ENCODE measurements around the gene CDH1. TPM values are rescaled to one million over a fixed set of nuclear protein-coding genes. Genes with fewer than 3 reads are reported as not detected.
"Not testable (repeated sequence)": the region's sequence is repeated elsewhere in the genome, so short reads cannot be mapped to it uniquely, and the experiment has no call there.

CDH1 gene
- total RNA-seq, 2 donors from 2014 or later: 0.38 to 0.59 TPM

DNA sequence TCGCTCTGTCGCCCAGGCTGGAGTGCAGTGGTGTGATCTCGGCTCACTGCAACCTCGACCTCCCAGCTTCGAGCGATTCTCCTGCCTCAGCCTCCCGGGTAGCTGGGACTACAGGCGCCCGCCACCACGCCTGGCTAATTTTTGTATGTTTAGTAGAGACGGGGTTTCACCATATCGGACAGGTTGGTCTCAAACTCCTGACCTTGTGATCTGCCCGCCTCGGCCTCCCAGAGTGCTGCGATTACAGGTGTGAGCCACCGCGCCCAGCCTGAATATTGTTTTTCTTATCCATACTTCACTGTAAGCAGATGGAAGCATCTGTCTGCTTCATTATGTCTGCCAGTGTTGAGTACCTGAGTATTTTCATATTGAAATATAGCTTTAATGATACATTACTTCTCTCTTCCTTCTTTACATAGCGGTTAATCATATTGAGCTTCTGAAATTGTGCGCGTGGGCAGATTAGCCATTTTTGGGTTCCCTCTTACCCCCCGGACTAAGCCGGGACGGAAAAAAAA, 105.9 kb downstream of the CDH1 start:
- Mint-ChIP-seq H3K27ac (peak overlapping the region; percentile 84 to 85), H3K4me1 (ENCODE audit: low read depth in 2 of 2) (peaks cover 19 to 23% of the 10 kb centered on the region in 2 donors), H3K4me3 (peak overlapping the region; percentile 96)
- not testable (repeated sequence) for H3K36me3 Mint-ChIP-seq; DNase-seq (ENCODE audit: low spot score); H3K27me3 Mint-ChIP-seq; ATAC-seq; H3K9me3 Mint-ChIP-seq

DNA sequence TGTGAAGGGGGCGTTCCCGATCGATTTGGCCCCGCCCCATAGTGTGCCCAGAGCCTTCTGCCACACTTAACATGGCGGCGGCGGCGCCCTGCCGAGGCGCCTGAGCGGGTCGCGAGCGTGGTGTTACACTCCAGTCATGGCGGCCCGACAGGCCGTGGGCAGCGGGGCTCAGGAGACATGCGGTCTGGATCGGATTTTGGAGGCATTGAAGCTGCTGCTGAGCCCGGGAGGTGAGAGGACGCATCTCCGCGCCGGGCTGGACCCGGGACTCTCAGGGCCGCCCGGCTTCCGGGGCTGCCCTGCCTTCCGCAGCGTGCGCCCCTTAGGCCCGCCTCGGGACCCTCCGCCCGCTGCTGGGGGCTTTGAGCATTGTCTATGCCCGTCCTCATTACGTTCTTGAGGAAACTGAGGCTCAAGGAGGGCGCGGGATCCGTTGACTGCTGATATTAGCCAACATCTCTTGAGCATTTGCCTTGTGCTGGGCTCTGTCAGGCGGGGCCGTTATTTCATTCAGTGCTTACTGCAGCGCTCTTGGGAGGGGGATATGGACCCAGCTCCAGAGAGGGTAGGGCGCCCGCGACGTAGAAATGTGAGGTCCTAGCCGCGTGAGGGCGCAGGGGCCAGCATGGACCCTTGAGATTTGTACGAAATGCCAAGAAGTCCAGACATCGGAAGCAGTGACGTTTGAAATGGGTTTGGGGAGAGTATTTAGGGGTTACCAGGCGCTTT, 106.6 kb downstream of the CDH1 start, which contains the start of gene TANGO6:
TANGO6 (plus strand) TSS at position 50 of the 729 bp plus-strand sequence; CDS start at position 137, 87 bp downstream.
- H3K36me3 Mint-ChIP-seq: no peaks in the 10 kb centered on the region
- H3K4me1 Mint-ChIP-seq (ENCODE audit: low read depth in 2 of 2): peaks cover 20 to 23% of the 10 kb centered on the region in 2 donors
- ATAC-seq: peak; percentile 97
- H3K27me3 Mint-ChIP-seq: no peaks in the 10 kb centered on the region
- no peaks in the 10 kb centered on the region for H3K9me3 Mint-ChIP-seq
- peak within 1 kb of the TSS; percentile 96 for H3K4me3 Mint-ChIP-seq
- DNase-seq (ENCODE audit: low spot score): peak; percentile 87
- H3K27ac Mint-ChIP-seq: peak within 1 kb of the TSS; percentile 84 to 85

DNA sequence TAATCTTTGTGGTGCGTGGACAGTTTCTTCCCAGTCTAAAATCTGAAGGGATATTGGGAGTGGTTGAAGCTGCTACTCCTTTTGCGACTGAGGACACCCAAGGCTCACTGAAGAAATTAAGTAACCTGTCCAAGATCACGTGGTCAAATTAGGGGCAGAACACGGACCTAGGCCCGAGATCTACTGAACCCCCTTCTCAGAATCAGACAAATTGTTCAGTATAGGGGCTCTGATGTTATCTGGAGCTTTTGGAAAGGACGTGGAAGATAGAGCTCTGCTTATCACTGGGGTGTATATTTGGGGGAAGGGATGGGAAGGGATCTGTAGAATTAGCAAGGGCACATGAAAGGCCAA, 107.1 kb downstream of the CDH1 start:
- peak overlapping the region; percentile 96 for H3K4me3 Mint-ChIP-seq
- DNase-seq (ENCODE audit: low spot score) (no peak), ATAC-seq (no peak)
- H3K9me3 Mint-ChIP-seq: no peaks in the 10 kb centered on the region
- H3K36me3 Mint-ChIP-seq: no peaks in the 10 kb centered on the region
- no peaks in the 10 kb centered on the region for H3K27me3 Mint-ChIP-seq
- H3K27ac Mint-ChIP-seq: peak overlapping the region; percentile 84 to 85
- H3K4me1 Mint-ChIP-seq (ENCODE audit: low read depth in 2 of 2): peaks cover 20 to 23% of the 10 kb centered on the region in 2 donors

DNA sequence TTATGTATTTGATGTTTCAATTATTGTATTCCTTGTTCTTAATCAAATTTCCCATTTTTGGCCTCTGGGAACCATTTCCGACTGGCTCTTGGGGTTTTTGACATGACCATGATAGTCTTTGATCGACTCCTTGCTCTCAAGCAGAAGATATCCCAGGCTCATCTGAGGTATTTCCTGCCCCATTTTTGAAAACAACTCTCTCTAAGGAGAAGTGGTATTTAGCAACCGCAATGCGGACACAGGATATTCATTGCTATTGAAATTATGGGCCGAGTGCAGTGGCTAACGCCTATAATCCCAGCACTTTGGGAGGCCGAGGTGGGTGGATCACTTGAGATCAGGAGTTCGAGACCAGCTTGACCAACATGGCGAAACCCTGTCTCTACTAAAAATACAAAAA, 111.7 kb downstream of the CDH1 start:
- H3K36me3 Mint-ChIP-seq: no peaks in the 10 kb centered on the region
- no peak overlapping the region for H3K27ac Mint-ChIP-seq
- peaks cover 18% of the 10 kb centered on the region in 2 donors for H3K4me1 Mint-ChIP-seq (ENCODE audit: low read depth in 2 of 2)
- no peak for DNase-seq (ENCODE audit: low spot score)
- no peak for ATAC-seq
- H3K4me3 Mint-ChIP-seq: no peak overlapping the region
- no peaks in the 10 kb centered on the region for H3K27me3 Mint-ChIP-seq
- H3K9me3 Mint-ChIP-seq: no peaks in the 10 kb centered on the region

DNA sequence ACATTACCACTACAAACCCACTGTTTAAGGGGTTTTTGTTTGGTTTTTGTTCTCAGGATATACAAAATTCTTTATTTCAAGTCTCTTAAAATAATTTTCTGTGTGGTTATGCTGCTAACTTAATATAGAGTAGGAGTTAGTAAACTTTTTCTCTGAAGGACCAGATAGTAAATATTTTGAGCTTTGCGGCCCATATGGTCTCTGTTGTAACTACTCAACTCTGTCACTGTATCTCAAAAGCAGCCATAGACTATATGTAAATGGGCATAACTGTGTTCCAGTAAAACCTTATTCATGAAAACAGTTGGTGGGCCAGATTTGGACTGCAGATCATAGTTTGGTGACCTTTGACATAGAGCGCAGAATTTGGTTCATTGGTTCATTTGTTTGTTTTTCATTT, 113.4 kb downstream of the CDH1 start:
- Mint-ChIP-seq H3K9me3 (no peaks in the 10 kb centered on the region), H3K4me3 (no peak overlapping the region), H3K27me3 (no peaks in the 10 kb centered on the region), H3K27ac (no peak overlapping the region), H3K4me1 (ENCODE audit: low read depth in 2 of 2) (peaks cover 9 to 13% of the 10 kb centered on the region in 2 donors), H3K36me3 (no peaks in the 10 kb centered on the region)
- no peak for ATAC-seq
- DNase-seq (ENCODE audit: low spot score): no peak

DNA sequence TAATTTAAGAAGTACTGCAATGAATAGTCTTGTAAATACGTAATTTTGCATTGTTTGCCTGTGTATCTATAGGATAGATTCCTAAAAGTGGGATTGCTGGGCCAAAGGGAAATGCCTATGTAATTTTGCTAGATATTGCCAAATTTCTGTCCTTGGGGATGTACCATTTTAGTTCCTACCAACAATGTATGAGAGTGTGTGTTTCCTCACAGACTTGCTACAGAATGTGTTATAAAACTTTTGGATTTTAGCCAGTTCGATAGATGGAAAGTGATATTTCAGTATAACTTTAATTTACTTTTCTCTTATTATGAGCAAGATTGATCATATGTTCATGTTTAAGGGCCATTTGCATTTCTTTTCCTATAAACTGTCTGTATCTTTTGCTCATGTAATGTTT, 114.5 kb downstream of the CDH1 start:
- H3K9me3 Mint-ChIP-seq: no peaks in the 10 kb centered on the region
- no peaks in the 10 kb centered on the region for H3K27me3 Mint-ChIP-seq
- peaks cover 14 to 15% of the 10 kb centered on the region in 2 donors for H3K4me1 Mint-ChIP-seq (ENCODE audit: low read depth in 2 of 2)
- DNase-seq (ENCODE audit: low spot score) (no peak), ATAC-seq (no peak)
- no peak overlapping the region for H3K4me3 Mint-ChIP-seq
- no peaks in the 10 kb centered on the region for H3K36me3 Mint-ChIP-seq
- H3K27ac Mint-ChIP-seq: no peak overlapping the region

DNA sequence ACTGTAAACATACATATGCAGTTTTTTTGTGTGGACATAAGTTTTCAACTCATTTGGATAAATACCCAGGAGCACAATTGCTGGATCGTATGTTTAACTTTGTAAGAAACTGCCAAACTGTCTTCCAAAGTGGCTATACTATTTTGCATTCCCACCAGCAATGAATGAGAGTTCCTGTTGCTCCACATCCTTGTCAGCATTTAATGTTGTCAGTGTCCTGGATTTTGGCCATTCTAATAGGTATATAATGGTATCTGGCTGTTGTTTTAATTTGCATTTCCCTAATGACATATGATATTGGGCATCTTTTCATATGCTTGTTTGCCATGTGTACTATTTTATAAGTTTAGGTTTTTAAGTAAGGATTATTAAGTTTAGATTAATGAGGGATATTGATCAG, 120.4 kb downstream of the CDH1 start:
- Mint-ChIP-seq H3K36me3 (peaks cover 9% of the 10 kb centered on the region), H3K4me3 (no peak overlapping the region), H3K27me3 (no peaks in the 10 kb centered on the region), H3K4me1 (ENCODE audit: low read depth in 2 of 2) (peaks cover 5 to 6% of the 10 kb centered on the region in 2 donors), H3K9me3 (no peaks in the 10 kb centered on the region), H3K27ac (no peak overlapping the region)
- DNase-seq (ENCODE audit: low spot score): no peak
- no peak for ATAC-seq

DNA sequence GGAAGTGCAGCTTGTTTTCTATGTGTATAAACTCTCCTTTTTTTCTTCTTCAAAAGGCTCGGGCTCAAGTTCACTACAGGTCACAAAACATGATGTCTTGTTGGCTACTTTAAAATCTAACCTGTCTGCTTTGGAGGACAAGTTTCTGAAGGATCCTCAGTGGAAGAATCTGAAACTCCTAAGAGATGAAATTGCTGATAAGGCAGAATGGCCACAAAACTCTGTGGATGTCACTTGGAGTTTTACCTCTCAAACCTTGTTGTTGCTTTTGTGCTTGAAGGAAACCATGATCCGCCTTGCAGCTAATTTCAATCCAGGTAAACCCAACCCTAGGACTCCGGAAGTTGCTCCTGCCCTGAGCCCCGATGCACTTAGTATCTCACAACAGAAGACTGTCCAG, 122.7 kb downstream of the CDH1 start:
- no peaks in the 10 kb centered on the region for H3K9me3 Mint-ChIP-seq
- ATAC-seq (no peak), DNase-seq (ENCODE audit: low spot score) (no peak)
- no peak overlapping the region for H3K4me3 Mint-ChIP-seq
- no peak overlapping the region for H3K27ac Mint-ChIP-seq
- peaks cover 9% of the 10 kb centered on the region for H3K36me3 Mint-ChIP-seq
- no peaks in the 10 kb centered on the region for H3K27me3 Mint-ChIP-seq
- H3K4me1 Mint-ChIP-seq (ENCODE audit: low read depth in 2 of 2): peaks cover 5 to 6% of the 10 kb centered on the region in 2 donors

DNA sequence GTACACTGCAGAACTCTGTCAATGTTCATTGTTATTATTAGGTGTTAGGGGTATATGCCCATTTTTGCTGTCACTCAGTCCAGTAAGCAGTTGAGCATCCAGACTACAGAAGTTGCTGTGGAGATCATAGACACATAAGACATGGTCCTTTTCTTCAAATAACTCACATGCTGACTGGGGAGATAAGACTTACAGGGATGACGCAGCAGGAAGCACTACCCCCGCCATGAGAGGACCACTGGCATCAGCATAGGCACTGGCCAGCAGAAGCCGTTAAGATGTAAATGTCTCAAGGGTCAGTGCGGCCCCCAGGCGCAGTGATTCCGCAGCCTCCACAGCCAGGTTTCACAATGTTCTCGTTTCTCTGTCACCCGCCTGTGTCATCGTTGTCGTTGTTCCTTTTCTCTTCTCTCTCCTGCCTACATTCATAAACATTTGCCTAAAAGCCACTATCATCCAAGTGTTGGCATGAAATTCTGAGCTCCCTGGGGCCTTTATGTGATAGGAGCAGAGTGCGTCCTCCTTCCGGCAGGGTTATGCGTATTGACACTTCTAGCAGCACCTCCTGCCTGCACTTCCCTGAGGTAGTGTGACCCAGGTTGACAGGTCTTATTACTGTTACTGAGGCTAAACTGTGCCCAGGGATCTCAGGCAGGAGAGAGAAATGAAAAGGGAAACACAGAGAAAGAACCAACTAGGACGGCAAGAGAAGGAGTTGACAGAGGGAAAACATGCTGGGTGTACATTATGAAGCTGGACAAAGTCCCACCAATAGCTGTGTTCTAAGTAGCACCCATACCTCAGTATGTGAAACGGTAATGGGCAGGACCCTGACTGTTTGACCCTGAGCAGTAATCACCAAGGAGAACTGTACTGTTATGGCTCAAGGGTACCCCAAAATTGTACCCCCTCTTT, 124.1 kb downstream of the CDH1 start:
- ATAC-seq: no peak
- Mint-ChIP-seq H3K9me3 (no peaks in the 10 kb centered on the region), H3K36me3 (peaks cover 9% of the 10 kb centered on the region), H3K27me3 (no peaks in the 10 kb centered on the region), H3K4me1 (ENCODE audit: low read depth in 2 of 2) (peaks cover under 1 to 3% of the 10 kb centered on the region in 2 donors), H3K4me3 (no peak overlapping the region), H3K27ac (no peak overlapping the region)
- no peak for DNase-seq (ENCODE audit: low spot score)

DNA sequence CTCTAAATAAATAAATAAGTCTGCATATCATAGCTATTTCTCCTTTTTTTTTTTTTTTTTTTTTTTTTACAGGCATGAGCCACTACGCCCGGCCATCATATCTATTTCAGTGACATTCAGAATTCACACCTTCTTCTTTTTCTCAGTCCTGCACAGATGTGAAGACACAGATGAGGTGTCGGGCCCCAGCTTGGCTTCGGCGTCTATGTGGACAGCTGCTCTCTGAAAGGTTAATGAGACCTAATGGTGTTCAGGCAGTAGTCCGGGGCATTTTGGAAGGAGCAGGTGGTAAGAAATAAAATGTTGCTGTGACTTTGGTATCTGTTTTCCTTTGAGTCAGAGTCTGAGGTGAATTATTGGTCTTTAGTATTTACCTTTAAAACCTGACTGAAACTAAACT, 129.8 kb downstream of the CDH1 start:
- Mint-ChIP-seq H3K27ac (no peak overlapping the region), H3K4me3 (no peak overlapping the region), H3K36me3 (peaks cover 4% of the 10 kb centered on the region), H3K27me3 (no peaks in the 10 kb centered on the region), H3K4me1 (ENCODE audit: low read depth in 2 of 2) (peaks cover 0 to 9% of the 10 kb centered on the region in 2 donors), H3K9me3 (no peaks in the 10 kb centered on the region)
- no peak for ATAC-seq
- no peak for DNase-seq (ENCODE audit: low spot score)

DNA sequence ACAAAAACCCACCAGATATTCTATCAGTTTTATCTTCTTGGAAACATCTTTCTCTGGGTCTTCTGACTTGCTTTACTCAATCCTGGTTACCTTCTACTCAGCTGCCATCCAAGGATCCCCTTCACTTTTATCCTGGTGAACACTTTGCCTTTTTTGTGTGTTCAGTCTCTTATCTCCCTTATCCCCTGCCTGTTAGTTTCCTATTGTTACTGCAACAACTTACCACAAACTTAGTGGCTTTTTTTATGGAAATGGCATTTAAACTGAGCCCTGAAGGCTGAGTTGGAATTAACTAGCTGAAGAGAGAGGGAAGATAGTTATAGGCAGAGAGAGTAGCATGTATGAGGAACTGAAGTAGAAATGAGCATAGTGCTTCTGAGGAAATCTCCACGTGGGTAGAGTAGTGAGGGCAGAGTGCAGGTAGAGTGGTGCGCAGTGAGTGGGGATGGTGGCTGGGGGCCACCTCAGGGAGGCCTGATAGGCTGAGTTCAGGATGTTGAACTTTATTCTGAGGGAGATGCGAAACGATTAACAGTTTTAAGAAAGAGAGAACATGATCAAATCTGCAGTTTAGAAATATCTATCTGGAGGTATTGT, 132.5 kb downstream of the CDH1 start:
- H3K9me3 Mint-ChIP-seq: no peaks in the 10 kb centered on the region
- H3K36me3 Mint-ChIP-seq: peaks cover 11% of the 10 kb centered on the region
- ATAC-seq (no peak), DNase-seq (ENCODE audit: low spot score) (no peak)
- no peak overlapping the region for H3K4me3 Mint-ChIP-seq
- no peaks in the 10 kb centered on the region for H3K27me3 Mint-ChIP-seq
- peaks cover 0 to 9% of the 10 kb centered on the region in 2 donors for H3K4me1 Mint-ChIP-seq (ENCODE audit: low read depth in 2 of 2)
- H3K27ac Mint-ChIP-seq: no peak overlapping the region

DNA sequence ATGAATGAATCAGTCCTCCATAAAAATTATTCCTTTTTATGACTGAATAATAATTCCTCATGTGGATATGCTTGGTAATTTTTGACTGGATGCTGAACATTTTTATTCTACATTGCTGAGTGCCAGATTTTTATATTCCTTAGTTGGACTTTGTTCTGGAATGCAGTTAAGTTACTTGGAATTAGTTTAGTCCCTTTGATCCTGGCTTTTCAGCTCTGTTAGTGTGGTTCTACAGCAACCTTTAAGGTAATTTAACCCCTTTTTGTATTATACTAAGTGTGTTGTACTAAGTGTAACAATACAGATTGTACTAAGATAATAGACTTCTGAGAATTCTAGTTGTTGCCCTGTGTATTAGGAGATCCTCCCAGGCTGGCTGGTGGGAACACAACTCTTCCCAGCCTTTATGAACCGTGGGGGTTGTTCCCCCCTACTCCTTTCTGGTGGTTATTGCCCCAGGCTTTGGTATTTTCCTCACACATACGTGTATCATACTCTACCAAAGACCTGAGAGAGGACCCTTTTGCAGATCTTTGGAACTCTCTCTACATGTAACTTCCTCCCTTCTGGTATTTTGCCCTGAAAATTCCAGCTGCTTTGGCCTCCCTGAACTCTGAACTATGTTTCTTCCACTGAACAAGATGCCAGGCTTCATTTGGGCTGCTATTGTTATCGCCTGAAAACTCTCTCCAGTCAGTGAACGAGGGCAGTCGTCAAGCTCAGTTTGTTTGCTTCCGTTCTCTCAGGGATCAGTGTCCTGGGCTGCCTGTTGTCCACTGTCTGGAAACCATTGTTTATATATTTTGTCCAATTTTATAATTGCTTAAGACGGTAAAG, 136.8 kb downstream of the CDH1 start:
- no peaks in the 10 kb centered on the region for H3K9me3 Mint-ChIP-seq
- peaks cover 0 to 9% of the 10 kb centered on the region in 2 donors for H3K4me1 Mint-ChIP-seq (ENCODE audit: low read depth in 2 of 2)
- peaks cover 20% of the 10 kb centered on the region for H3K36me3 Mint-ChIP-seq
- no peaks in the 10 kb centered on the region for H3K27me3 Mint-ChIP-seq
- ATAC-seq: no peak
- H3K27ac Mint-ChIP-seq: no peak overlapping the region
- DNase-seq (ENCODE audit: low spot score): no peak
- H3K4me3 Mint-ChIP-seq: no peak overlapping the region

DNA sequence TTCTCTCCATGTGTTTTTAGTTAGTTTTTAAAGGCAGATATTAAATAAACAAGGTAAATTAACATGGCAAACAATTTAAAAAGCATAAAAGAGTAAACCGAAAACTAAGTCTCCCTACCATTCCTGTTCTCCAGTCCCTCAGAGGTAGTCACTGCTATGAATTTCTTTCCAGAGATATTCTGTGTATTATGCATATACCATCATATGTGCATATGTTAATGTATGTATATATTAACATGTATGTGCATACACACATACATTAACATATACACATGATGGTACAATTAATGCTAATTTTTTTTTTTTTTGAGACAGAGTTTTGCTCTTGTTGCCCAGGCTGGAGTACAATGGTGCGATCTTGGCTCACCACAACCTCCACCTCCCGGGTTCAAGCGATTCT, 138.8 kb downstream of the CDH1 start:
- Mint-ChIP-seq H3K36me3 (peaks cover 16% of the 10 kb centered on the region), H3K4me3 (no peak overlapping the region), H3K27me3 (no peaks in the 10 kb centered on the region), H3K27ac (no peak overlapping the region), H3K4me1 (ENCODE audit: low read depth in 2 of 2) (no peaks in the 10 kb centered on the region), H3K9me3 (no peaks in the 10 kb centered on the region)
- ATAC-seq (no peak), DNase-seq (ENCODE audit: low spot score) (no peak)
